Sigmoid colon (tissue), 7 donors: ENCODE data around the gene SNX3. TPM values are rescaled to one million over a fixed set of nuclear protein-coding genes. Genes with fewer than 3 reads are reported as not detected.

Experiments
- DNase-seq: peaks from one replicate; pipeline ENCODE4 v3.0.0-alpha.2; 2019
- H3K27ac ChIP-seq, 4 donors: fragments of 200-600 bp; sonication (generic); one replicate each; pipeline ENCODE4 v1.5.1; 2016 to 2019; ENCODE audit warnings: mild to moderate bottlenecking in 1 of 4
- H3K27me3 ChIP-seq, 3 donors: fragments of 200-600 bp; sonication (generic); one replicate each; pipeline ENCODE4 v1.5.1; 2019; ENCODE audit warnings: mild to moderate bottlenecking in 1 of 3
- H3K36me3 ChIP-seq, 4 donors: fragments of 200-600 bp; sonication (generic); one replicate each; pipeline ENCODE4 v1.5.1; 2016 to 2019
- H3K4me1 ChIP-seq, 4 donors: fragments of 200-600 bp; sonication (generic); one replicate each; pipeline ENCODE4 v1.5.1; 2017 to 2019
- H3K4me3 ChIP-seq, 4 donors: fragments of 200-600 bp; sonication (generic); one replicate each; pipeline ENCODE4 v1.5.1; 2017 to 2019; ENCODE audit warnings: mild to moderate bottlenecking in 2 of 4, moderate library complexity in 1 of 4
- H3K9me3 ChIP-seq, 4 donors: fragments of 200-600 bp in 3 of 4; sonication (generic) in 3 of 4; one replicate each; pipeline versions ENCODE4 v1.5.1 to v1.6.1; 2013 to 2019
- EP300 ChIP-seq, 4 donors: sonication (generic); formaldehyde crosslinking; IDR thresholded peaks; one replicate each; pipeline ENCODE4 v1.6.1; 2017; ENCODE audit warnings: antibody characterized with exemption in 4 of 4
- POLR2A ChIP-seq, 2 donors: fragments of 450-650 bp; IDR thresholded peaks; one replicate each; pipeline ENCODE4 v1.6.1; 2016; ENCODE audit warnings: antibody characterized with exemption in 2 of 2, mild to moderate bottlenecking in 2 of 2, moderate library complexity in 2 of 2
- POLR2AphosphoS5 ChIP-seq, 4 donors: sonication (generic); formaldehyde crosslinking; IDR thresholded peaks; one replicate each; pipeline ENCODE4 v1.6.1; 2017; ENCODE audit warnings: antibody characterized with exemption in 4 of 4
- WGBS, 2 donors: extraction: QIAGEN DNeasy Blood & Tissue Kit; methylation state at CpG; one replicate each; pipeline ENCODE4 v1.1.7; 2013; 5-methylcytosine and 5-hydroxymethylcytosine counted together
- intact Hi-C: fragments of 100-400 bp; cut with DNase I; formaldehyde crosslinking; loops from one replicate; pipeline ENCODE4 v1.15.1; 2023
- polyA plus RNA-seq, 3 donors: library from polyadenylated mRNA; stranded (reverse); fragments of 200-250 nt; gene quantifications; one replicate each; pipeline ENCODE4 v1.2.3, GENCODE V29; 2013
- total RNA-seq, 4 donors: library from RNA; depleted of rRNA; stranded (reverse); fragments of >200 nt; gene quantifications; one replicate each; pipeline ENCODE4 v1.1.0, GENCODE V29; 2016
- TF ChIP-seq, protein P1 (sequence below), 4 experiments: fragments of 450-650 bp in 3 of 4; fragments of 200-600 bp in 1 of 4; IDR thresholded peaks; one replicate each; pipeline ENCODE4 v1.5.1; 2016 to 2019; ENCODE audit warnings: antibody characterized with exemption in 4 of 4, mild to moderate bottlenecking in 3 of 4, moderate library complexity in 2 of 4
- donor health status: healthy with polysubstance abuse.
- donor health status: Bipolar disorder and iron deficiency.
- donor health status: healthy.

The SNX3 gene
- total and polyA plus RNA-seq, 7 donors, result 135 to 242 (median 220) TPM

DNA sequence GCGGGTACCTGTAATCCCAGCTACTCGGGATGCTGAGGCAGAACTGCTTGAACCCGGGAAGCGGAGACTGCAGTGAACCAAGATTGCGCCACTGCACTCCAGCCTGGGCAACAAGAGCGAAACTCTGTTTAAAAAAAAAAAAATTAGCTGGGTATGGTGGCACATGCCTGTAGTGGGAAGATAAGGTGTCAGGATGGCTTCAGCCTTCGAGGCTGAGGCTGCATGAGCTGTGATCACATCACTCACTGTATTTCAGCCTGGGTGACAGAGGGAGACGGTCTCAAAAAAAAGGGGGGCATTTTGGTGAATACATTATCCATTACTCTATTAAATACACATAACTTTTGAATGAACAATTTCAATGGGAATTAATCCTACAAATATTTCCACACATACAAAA is 32.4 kb downstream of the SNX3 start:
- intact Hi-C loops, result no loop called here
- H3K36me3 ChIP-seq, result peaks cover 0 to 9% (median 0%) of the 10 kb centered on the region in 4 donors
- 96 to 97% methylated on average over 8 of the region's 8 CpGs for WGBS, 2 donors
- no peaks in the 10 kb centered on the region for H3K9me3 ChIP-seq
- no peak for TF ChIP-seq POLR2A (IDR thresholded peaks at IDR 0.05)
- TF ChIP-seq EP300 (IDR thresholded peaks at IDR 0.05), result no peak
- H3K27ac ChIP-seq, result no peak overlapping the region
- no peak overlapping the region for H3K4me3 ChIP-seq
- no peaks in the 10 kb centered on the region for H3K27me3 ChIP-seq
- no peaks in the 10 kb centered on the region for H3K4me1 ChIP-seq
- DNase-seq, result no peak

DNA sequence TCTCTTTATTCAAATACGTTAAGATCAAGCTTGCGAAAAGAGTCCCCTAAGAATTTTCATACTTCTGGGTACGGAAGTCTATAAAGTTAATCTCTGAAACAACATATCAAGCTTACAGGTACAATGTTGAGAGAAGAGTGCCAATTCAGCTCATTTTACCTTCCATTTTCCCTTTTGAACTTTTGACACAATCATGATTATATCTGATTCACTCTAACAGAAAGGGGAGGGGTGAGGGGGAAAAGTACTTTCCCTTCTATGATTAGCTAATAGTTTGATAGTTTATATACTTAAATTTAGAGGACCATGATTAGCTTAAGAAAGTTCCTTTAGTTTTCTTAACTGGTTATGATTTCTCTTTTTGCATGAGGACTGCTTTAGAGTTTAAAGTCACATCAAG is 33.5 kb downstream of the SNX3 start:
- TF ChIP-seq EP300 (IDR thresholded peaks at IDR 0.05) (no peak), POLR2AphosphoS5 (IDR thresholded peaks at IDR 0.05) (no peak), POLR2A (IDR thresholded peaks at IDR 0.05) (no peak)
- TF ChIP-seq, protein P1, sequence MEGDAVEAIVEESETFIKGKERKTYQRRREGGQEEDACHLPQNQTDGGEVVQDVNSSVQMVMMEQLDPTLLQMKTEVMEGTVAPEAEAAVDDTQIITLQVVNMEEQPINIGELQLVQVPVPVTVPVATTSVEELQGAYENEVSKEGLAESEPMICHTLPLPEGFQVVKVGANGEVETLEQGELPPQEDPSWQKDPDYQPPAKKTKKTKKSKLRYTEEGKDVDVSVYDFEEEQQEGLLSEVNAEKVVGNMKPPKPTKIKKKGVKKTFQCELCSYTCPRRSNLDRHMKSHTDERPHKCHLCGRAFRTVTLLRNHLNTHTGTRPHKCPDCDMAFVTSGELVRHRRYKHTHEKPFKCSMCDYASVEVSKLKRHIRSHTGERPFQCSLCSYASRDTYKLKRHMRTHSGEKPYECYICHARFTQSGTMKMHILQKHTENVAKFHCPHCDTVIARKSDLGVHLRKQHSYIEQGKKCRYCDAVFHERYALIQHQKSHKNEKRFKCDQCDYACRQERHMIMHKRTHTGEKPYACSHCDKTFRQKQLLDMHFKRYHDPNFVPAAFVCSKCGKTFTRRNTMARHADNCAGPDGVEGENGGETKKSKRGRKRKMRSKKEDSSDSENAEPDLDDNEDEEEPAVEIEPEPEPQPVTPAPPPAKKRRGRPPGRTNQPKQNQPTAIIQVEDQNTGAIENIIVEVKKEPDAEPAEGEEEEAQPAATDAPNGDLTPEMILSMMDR (IDR thresholded peaks at IDR 0.05), result no peak
- intact Hi-C loops, result no loop called here
- Histone ChIP-seq H3K27ac (no peak overlapping the region), H3K9me3 (no peaks in the 10 kb centered on the region), H3K36me3 (peaks cover 0 to 14% (median 1%) of the 10 kb centered on the region in 4 donors), H3K4me1 (no peaks in the 10 kb centered on the region), H3K27me3 (no peaks in the 10 kb centered on the region), H3K4me3 (no peak overlapping the region)
- 97 to 99% methylated on average over 3 of the region's 3 CpGs for WGBS, 2 donors
- DNase-seq, result no peak

DNA sequence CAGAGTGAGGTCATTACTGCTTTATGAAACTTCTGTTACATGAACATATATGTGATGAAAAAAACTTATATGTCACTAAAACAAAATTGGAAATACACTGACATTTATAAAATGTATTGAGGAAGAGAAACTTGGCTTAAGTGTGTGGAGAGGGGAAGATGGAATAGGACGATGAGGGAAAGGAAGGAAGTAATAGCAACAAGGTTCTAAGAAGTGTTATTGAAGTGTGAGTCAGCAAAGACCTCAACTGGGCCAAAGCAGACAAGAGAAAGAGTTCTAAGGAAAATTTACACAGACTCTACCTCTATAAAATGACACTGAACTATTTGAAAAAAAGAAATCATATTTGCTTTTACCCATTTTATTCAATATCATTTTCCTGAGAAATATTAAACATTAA is 38.3 kb downstream of the SNX3 start:
- Histone ChIP-seq H3K4me3 (no peak overlapping the region), H3K9me3 (no peaks in the 10 kb centered on the region), H3K27ac (no peak overlapping the region), H3K27me3 (no peaks in the 10 kb centered on the region), H3K4me1 (no peaks in the 10 kb centered on the region), H3K36me3 (peaks cover 7 to 50% (median 17%) of the 10 kb centered on the region in 4 donors)
- 47 to 85% methylated on average over 1 of the region's 1 CpG for WGBS, 2 donors
- intact Hi-C loops, result no loop called here
- DNase-seq, result no peak
- TF ChIP-seq POLR2A (IDR thresholded peaks at IDR 0.05), result no peak

DNA sequence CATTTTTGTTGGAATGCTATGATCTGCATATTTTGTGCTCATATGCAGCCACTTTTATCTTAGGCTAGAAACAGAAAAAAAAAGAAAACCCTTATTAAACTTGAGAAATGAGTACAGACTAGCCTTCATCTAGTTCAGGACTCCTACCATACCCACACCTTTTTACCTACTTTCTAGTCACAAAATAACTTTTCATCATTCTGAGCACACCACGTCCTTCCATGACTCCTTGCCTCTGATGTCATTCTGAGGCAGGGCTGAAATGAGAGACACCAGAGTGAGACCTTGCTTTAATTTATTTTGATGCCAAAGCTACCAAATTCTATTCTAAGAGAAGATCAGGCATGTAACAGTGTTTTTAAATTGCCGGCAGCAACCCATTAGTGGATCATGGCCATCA is 38.8 kb downstream of the SNX3 start:
- Histone ChIP-seq H3K9me3 (no peaks in the 10 kb centered on the region), H3K36me3 (peaks cover 7 to 54% (median 17%) of the 10 kb centered on the region in 4 donors), H3K27ac (no peak overlapping the region), H3K27me3 (no peaks in the 10 kb centered on the region), H3K4me3 (no peak overlapping the region), H3K4me1 (no peaks in the 10 kb centered on the region)
- no peak for TF ChIP-seq POLR2AphosphoS5 (IDR thresholded peaks at IDR 0.05)
- TF ChIP-seq EP300 (IDR thresholded peaks at IDR 0.05), result no peak
- no peak for TF ChIP-seq POLR2A (IDR thresholded peaks at IDR 0.05)
- TF ChIP-seq, protein P1 (IDR thresholded peaks at IDR 0.05), result no peak
- no peak for DNase-seq
- WGBS, 2 donors, result 95 to 96% methylated on average over 2 of the region's 2 CpGs
- intact Hi-C loops, result no loop called here

DNA sequence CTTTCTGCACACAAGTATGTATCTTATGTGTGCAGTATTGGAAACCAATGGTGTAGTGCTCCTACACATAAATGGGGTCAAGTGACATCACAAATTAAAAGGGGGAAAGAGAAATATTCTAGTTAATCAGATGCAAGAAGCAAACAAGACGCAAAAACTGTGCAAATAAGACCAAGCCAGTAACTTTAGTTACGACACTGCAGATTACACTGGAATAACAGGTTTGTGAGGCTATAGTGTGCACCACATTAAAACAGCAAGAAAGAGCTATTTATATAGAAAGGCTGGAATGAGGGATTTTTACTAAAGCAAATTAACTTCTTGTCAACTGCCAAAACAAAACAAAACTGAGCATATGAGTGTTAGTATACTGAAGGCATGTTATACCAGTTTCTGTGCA is 49.2 kb downstream of the SNX3 start:
- WGBS, 2 donors, result 68 to 93% methylated on average over 2 of the region's 2 CpGs
- Histone ChIP-seq H3K27me3 (no peaks in the 10 kb centered on the region), H3K9me3 (no peaks in the 10 kb centered on the region), H3K4me3 (no peak overlapping the region), H3K27ac (no peak overlapping the region), H3K4me1 (no peaks in the 10 kb centered on the region), H3K36me3 (peaks cover 0 to 51% (median 3%) of the 10 kb centered on the region in 4 donors)
- TF ChIP-seq POLR2A (IDR thresholded peaks at IDR 0.05), result no peak
- no peak for DNase-seq
- intact Hi-C loops, result no loop called here

DNA sequence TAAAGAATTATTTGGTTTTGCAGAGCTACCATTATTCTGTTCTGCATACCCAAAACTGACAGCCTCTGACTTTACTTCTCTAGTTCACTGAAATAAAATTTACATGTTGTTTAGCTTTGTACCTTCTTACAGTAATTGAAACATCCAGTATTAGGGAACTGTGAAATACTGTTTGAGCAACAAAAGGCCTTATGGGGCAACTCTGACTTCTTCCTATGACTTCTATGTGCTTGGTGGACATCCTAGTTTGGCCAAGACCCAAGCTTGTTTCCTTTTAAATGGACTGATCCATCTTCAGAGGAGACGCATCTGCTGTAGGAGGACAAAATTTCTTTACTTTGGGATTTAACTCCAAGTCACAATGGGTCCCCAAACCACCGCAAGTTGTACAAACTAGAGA is 50.3 kb downstream of the SNX3 start:
- Histone ChIP-seq H3K27ac (no peak overlapping the region), H3K4me3 (no peak overlapping the region), H3K9me3 (no peaks in the 10 kb centered on the region), H3K27me3 (no peaks in the 10 kb centered on the region), H3K4me1 (no peaks in the 10 kb centered on the region), H3K36me3 (peaks cover 0 to 44% (median 3%) of the 10 kb centered on the region in 4 donors)
- WGBS, 2 donors, result 96 to 97% methylated on average over 2 of the region's 2 CpGs
- TF ChIP-seq, protein P1 (IDR thresholded peaks at IDR 0.05), result no peak
- DNase-seq, result no peak
- intact Hi-C loops, result no loop called here
